Smooth muscle cell (in vitro differentiated cells): Measurements from ENCODE around the gene DVL1. TPM values are rescaled to one million over a fixed set of nuclear protein-coding genes. Genes with fewer than 3 reads are reported as not detected.

Source experiments
- DNase-seq: peaks from one replicate; lab custom pipeline; 2025; ENCODE audit not compliant: unreplicated experiment; lab: John Stamatoyannopoulos, UW
- H2AFZ ChIP-seq: fragments of 200-600 bp; sonication (generic); 2 replicates; pipeline ENCODE4 v1.6.0; 2016; ENCODE audit warnings: antibody characterized with exemption, low read depth, mild to moderate bottlenecking
- H3F3A ChIP-seq: fragments of 200-600 bp; sonication (generic); 2 replicates; pipeline ENCODE4 v1.6.0; 2017; ENCODE audit warnings: antibody characterized with exemption, low read depth
- H3K27ac ChIP-seq: fragments of 200-600 bp; sonication (generic); 2 replicates; pipeline ENCODE4 v1.5.1; 2016; ENCODE audit warnings: low read depth, mild to moderate bottlenecking
- H3K27me3 ChIP-seq: fragments of 200-600 bp; sonication (generic); 2 replicates; pipeline ENCODE4 v1.6.1; 2016; ENCODE audit warnings: low read depth, mild to moderate bottlenecking
- H3K36me3 ChIP-seq: fragments of 200-600 bp; sonication (generic); 2 replicates; pipeline ENCODE4 v1.5.1; 2016; ENCODE audit warnings: low read depth
- H3K4me1 ChIP-seq: fragments of 200-600 bp; sonication (generic); 2 replicates; pipeline ENCODE4 v1.5.1; 2016; ENCODE audit warnings: low read depth
- H3K4me2 ChIP-seq: fragments of 200-600 bp; sonication (generic); 2 replicates; pipeline ENCODE4 v1.6.0; 2016; ENCODE audit warnings: mild to moderate bottlenecking
- H3K4me3 ChIP-seq: fragments of 200-600 bp; sonication (generic); 2 replicates; pipeline ENCODE4 v1.5.1; 2016; ENCODE audit warnings: mild to moderate bottlenecking
- H3K79me2 ChIP-seq: fragments of 200-600 bp; sonication (generic); 2 replicates; pipeline ENCODE4 v1.6.0; 2016; ENCODE audit warnings: low read depth, mild to moderate bottlenecking
- H3K9ac ChIP-seq: fragments of 200-600 bp; sonication (generic); 2 replicates; pipeline ENCODE4 v1.6.0; 2016; ENCODE audit warnings: low read depth
- H3K9me3 ChIP-seq: fragments of 200-600 bp; sonication (generic); replicated peaks from 2 replicates; pipeline ENCODE4 v1.5.1; 2016; ENCODE audit warnings: low read depth
- H4K20me1 ChIP-seq: fragments of 200-600 bp; sonication (generic); 2 replicates; pipeline ENCODE4 v1.6.0; 2016; ENCODE audit warnings: low read depth
- WGBS: methylation state at CpG from one replicate; pipeline ENCODE4 v1.1.7; 2016; ENCODE audit warnings: low lambda C conversion rate; 5-methylcytosine and 5-hydroxymethylcytosine counted together
- polyA plus RNA-seq: library from polyadenylated mRNA; unstranded; fragments of >200 nt; fragmentation: Nextera tagmentation; extraction: Ambion mirVana; gene quantifications from 2 replicates; pipeline ENCODE4 v1.2.1, GENCODE V29; 2016
- total RNA-seq: library from RNA; depleted of rRNA; stranded (reverse); fragments of >200 nt; gene quantifications from 2 replicates; pipeline ENCODE4 v1.2.3, GENCODE V29; 2014
- TF ChIP-seq, protein P1 (sequence below): fragments of 200-600 bp; sonication (generic); IDR thresholded peaks from 2 replicates; pipeline ENCODE4 v1.5.1; 2017; ENCODE audit warnings: borderline replicate concordance, mild to moderate bottlenecking, antibody characterized with exemption; ENCODE audit not compliant: insufficient read depth, poor library complexity, severe bottlenecking

DVL1 gene
- total and polyA plus RNA-seq, 2 experiments from 2014 or later: 28.5 to 28.7 TPM

DNA sequence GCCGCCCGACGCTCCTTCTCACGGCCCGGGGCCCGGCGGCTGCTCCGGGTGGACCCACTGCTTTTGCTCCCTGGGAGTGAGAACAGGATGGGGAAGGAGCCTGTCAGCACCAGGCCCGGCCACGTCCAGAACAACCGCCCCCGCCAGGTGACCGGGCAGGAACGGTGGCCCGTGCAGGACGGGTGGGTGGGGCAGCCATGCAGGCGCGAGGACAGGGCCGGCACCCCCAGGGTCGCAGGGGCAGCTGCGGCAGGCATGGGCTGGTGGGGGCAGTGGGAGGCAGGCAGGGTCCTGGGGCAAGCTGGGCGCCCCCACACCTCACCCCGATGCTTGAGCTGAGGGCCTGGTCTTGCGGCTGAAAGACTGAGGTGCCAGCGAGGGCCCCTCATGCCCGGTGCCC, 12.8 kb downstream of the DVL1 start:
- Histone ChIP-seq H3K36me3 (no peaks in the 10 kb centered on the region), H3K27ac (no peak overlapping the region), H3K4me1 (no peaks in the 10 kb centered on the region), H4K20me1 (peaks cover 21% of the 10 kb centered on the region), H3K9ac (no peak overlapping the region), H2AFZ (no peak overlapping the region), H3K27me3 (no peaks in the 10 kb centered on the region), H3K79me2 (no peaks in the 10 kb centered on the region), H3K4me3 (no peak overlapping the region), H3K4me2 (no peak overlapping the region), H3K9me3 (no peaks in the 10 kb centered on the region), H3F3A (no peaks in the 10 kb centered on the region)
- TF ChIP-seq, protein P1, sequence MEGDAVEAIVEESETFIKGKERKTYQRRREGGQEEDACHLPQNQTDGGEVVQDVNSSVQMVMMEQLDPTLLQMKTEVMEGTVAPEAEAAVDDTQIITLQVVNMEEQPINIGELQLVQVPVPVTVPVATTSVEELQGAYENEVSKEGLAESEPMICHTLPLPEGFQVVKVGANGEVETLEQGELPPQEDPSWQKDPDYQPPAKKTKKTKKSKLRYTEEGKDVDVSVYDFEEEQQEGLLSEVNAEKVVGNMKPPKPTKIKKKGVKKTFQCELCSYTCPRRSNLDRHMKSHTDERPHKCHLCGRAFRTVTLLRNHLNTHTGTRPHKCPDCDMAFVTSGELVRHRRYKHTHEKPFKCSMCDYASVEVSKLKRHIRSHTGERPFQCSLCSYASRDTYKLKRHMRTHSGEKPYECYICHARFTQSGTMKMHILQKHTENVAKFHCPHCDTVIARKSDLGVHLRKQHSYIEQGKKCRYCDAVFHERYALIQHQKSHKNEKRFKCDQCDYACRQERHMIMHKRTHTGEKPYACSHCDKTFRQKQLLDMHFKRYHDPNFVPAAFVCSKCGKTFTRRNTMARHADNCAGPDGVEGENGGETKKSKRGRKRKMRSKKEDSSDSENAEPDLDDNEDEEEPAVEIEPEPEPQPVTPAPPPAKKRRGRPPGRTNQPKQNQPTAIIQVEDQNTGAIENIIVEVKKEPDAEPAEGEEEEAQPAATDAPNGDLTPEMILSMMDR: no peak
- WGBS: 97% methylated on average over 26 of the region's 26 CpGs
- DNase-seq: no peak

DNA sequence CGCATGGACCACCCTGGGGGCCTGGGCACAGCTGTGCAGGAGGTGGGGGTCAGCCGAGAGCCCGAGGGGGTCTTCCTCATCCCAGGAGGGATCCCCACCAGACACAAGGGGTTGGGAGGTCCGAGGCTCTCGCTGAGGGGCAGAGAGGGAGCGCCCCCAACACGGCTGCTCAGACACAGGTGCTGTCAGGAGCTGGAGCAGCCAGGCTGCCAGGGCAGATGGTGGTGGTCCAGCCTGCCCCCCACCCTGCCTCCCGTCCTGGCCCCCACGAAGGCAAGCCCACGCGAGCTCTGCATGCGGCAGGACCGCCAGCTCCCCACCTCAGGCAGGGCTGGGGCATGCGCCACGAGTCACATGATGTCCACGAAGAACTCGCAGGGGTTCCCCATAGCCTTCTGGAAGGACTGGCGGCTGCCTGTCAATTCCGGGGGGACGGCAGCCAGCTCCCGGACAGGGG, 13.4 kb downstream of the DVL1 start:
- TF ChIP-seq, protein P1: no peak
- no peak overlapping the region for H3K4me3 ChIP-seq
- WGBS: 98% methylated on average over 10 of the region's 21 CpGs
- H4K20me1 ChIP-seq: peaks cover 16% of the 10 kb centered on the region
- no peaks in the 10 kb centered on the region for H3K27me3 ChIP-seq
- H3K9me3 ChIP-seq: no peaks in the 10 kb centered on the region
- H2AFZ ChIP-seq: no peak overlapping the region
- H3F3A ChIP-seq: no peaks in the 10 kb centered on the region
- H3K36me3 ChIP-seq: no peaks in the 10 kb centered on the region
- H3K79me2 ChIP-seq: no peaks in the 10 kb centered on the region
- peaks cover 3% of the 10 kb centered on the region for H3K4me1 ChIP-seq
- H3K4me2 ChIP-seq: no peak overlapping the region
- H3K27ac ChIP-seq: no peak overlapping the region
- no peak overlapping the region for H3K9ac ChIP-seq
- DNase-seq: no peak

DNA sequence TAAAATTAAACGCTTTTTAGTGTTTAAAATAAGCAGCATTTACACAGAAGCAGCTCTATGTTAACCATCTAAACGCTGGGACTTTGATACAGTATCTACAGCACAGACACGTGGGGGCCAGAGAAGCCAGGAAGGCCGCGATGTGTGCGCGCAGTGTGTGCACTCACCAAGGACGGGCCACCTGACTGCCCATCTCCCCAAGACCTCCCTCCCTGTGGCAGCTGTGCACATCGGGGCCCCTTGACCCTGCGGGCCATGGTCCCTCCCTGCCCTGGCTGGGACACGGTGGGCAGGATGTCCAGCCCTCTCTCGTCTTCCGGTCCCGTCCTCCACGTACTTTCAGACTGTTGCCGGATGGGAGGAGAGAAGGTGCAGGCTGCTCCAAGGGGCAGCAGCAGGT, 13.9 kb downstream of the DVL1 start:
- 92% methylated on average over 14 of the region's 16 CpGs for WGBS
- DNase-seq: no peak
- H3K4me3 ChIP-seq: no peak overlapping the region
- no peaks in the 10 kb centered on the region for H3F3A ChIP-seq
- TF ChIP-seq, protein P1: no peak
- H3K9me3 ChIP-seq: no peaks in the 10 kb centered on the region
- no peak overlapping the region for H3K9ac ChIP-seq
- no peak overlapping the region for H3K4me2 ChIP-seq
- no peaks in the 10 kb centered on the region for H3K79me2 ChIP-seq
- H2AFZ ChIP-seq: no peak overlapping the region
- no peak overlapping the region for H3K27ac ChIP-seq
- peaks cover 7% of the 10 kb centered on the region for H3K4me1 ChIP-seq
- peaks cover 10% of the 10 kb centered on the region for H4K20me1 ChIP-seq
- H3K36me3 ChIP-seq: no peaks in the 10 kb centered on the region
- no peaks in the 10 kb centered on the region for H3K27me3 ChIP-seq

DNA sequence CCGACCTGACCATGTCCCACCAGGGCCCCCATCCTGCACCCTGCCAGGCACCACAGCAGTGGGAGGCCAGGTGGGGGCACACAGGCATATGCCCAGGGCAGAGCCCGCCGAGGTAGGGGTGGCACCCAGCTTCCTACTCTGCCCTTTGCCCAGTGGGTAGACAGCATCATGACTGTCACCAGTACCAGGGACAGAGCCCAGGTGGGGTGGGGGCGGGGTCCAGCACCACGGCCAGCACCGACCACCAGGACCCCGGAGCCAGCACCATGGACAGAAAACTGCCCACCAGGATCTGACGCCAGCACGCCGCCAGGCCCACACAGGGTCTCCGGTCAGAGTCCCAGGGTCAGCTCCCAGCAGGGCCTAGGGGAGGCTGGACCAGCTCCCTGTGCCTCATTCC, 14.4 kb downstream of the DVL1 start:
- H3K4me2 ChIP-seq: no peak overlapping the region
- TF ChIP-seq, protein P1: no peak
- H3K9ac ChIP-seq: no peak overlapping the region
- H3K27me3 ChIP-seq: no peaks in the 10 kb centered on the region
- no peaks in the 10 kb centered on the region for H3K9me3 ChIP-seq
- no peak for DNase-seq
- no peak overlapping the region for H3K4me3 ChIP-seq
- H3K79me2 ChIP-seq: no peaks in the 10 kb centered on the region
- H4K20me1 ChIP-seq: peaks cover 9% of the 10 kb centered on the region
- WGBS: 75% methylated on average over 11 of the region's 11 CpGs
- no peaks in the 10 kb centered on the region for H3F3A ChIP-seq
- H2AFZ ChIP-seq: no peak overlapping the region
- H3K36me3 ChIP-seq: no peaks in the 10 kb centered on the region
- peaks cover 7% of the 10 kb centered on the region for H3K4me1 ChIP-seq
- no peak overlapping the region for H3K27ac ChIP-seq
